ENCODE results near the gene NAGLU.

Gene NAGLU

DNA sequence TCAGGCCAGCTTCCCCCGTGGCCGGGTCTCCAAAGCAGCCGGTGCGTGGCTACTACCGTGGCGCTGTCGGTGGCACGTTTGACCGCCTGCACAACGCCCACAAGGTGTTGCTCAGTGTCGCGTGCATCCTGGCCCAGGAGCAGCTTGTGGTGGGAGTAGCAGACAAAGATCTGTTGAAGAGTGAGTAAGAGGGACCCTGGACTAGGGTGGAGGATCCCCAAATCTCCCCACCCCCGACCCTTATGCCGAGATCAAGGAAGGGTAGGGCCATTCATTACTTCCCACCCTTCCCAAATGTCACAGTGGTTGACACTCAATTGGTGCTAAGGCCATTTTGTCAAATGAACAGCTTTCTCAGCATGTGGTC, 27.1 kb downstream of the NAGLU start:
- no peak for DNase-seq

DNA sequence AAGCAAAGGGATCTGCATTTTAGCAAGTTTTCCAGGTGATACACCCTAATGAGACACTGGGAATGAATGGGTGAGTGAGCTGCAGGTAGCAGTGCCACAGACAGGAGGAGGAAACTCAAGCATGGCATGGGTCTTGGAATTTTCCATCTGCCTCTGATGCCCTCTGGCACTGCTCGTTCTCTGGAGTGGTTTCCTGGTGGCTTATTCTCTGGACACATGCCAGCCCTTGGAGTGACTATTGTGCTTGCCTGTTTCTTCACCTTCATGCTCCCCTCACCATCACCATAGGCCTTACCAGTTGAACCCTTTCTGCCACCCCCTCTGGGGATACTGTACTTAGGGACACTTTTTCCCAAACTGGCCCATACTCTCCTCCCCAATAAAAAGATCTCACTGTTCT, 27.5 kb downstream of the NAGLU start:
- DNase-seq, result no peak

DNA sequence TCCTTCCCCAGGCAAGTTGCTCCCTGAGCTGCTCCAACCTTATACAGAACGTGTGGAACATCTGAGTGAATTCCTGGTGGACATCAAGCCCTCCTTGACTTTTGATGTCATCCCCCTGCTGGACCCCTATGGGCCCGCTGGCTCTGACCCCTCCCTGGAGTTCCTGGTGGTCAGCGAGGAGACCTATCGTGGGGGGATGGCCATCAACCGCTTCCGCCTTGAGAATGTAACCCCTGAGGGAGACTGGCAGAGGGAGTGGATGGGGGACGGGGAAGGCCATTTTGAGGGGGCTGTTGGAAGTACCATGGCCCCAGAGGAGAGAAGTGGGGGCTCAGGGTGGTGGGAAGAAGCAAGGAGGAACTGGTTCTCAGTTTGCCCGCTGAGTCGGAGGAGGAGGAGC, 27.9 kb downstream of the NAGLU start:
- no peak for DNase-seq

DNA sequence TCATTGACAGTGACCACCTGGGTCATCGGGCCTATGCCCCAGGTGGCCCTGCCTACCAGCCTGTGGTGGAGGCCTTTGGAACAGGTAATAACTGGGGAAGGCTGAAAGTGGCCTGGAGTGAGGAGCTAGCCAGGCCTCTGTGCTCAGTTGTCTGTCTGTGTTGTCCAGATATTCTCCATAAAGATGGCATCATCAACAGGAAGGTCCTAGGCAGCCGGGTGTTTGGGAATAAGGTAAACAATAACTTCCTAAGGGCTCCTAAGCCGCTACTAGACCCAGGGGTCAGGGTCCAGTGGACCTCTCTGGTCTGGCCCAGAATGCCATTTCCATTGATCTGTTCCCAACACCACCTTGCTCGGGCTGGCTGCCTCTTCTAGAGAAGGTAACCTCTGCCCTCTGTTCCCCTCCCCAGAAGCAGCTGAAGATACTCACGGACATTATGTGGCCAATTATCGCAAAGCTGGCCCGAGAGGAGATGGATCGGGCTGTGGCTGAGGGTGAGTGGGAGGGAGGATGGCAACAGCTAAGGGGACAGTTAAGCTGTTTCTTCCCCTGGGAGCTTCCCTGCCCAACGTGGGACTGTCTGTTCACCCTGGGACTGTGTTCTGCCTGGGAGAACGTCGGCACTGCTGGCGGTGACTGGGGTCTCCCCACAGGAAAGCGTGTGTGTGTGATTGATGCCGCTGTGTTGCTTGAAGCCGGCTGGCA, 28.9 kb downstream of the NAGLU start:
- DNase-seq, result no peak

DNA sequence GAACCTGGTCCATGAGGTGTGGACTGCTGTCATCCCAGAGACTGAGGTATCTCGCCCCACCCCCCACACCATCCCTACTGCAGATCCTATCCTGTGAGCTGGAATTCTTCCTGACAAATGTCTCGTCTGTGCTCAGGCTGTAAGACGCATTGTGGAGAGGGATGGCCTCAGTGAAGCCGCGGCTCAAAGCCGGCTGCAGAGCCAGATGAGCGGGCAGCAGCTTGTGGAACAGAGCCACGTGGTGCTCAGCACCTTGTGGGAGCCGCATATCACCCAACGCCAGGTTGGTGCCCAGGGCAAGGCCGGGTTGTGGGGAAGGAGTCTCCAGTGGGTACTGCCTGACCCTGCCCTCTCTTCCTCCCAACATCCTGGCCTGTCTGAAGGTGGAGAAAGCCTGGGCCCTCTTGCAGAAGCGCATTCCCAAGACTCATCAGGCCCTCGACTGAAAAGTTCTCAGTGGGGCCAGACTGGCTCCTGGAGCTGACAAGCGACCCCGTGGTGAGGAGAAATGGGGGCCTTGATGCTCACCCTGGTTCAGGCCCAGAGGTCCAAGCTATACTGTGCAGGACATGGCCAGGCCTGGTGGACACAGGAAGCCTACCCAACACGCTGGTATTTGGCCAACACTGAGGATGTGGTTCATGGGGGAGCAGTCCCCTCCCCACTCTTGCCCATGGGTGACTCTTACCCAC, 29.6 kb downstream of the NAGLU start:
- no peak for DNase-seq

DNA sequence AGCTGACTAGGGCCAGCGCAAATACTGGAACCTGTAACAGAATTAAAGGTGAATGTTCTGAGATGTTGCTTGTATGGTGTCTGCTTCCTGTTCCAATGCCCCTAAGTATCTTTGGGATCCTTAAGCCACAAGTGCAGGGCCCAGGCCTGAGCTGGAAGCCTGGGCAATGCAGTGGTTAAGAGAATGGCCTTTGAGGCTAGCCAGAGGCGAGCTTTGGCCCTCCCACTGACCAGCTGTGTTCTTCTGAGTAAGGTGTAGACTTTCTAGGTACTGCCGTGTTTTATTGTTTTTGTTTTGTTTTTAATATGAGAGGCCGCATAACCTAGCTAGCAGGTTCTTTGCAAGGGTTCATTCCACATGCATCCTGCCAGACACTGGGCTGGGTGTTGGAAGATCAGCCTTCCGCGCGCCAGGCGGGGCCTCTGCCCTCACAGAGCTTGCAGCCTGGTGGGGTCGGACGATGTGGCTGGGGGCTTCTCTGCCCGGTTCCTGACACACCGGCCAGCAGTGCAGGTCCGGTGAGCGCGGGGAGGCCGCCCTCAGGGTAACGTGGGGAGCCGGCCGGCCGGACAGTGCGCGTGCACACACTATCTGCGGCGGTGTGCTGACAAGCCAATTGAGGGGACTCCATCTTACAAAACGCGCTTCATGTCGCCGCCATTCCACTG, 30.3 kb downstream of the NAGLU start:
- peak in 1 of 58 donors; percentile 55 for DNase-seq

DNA sequence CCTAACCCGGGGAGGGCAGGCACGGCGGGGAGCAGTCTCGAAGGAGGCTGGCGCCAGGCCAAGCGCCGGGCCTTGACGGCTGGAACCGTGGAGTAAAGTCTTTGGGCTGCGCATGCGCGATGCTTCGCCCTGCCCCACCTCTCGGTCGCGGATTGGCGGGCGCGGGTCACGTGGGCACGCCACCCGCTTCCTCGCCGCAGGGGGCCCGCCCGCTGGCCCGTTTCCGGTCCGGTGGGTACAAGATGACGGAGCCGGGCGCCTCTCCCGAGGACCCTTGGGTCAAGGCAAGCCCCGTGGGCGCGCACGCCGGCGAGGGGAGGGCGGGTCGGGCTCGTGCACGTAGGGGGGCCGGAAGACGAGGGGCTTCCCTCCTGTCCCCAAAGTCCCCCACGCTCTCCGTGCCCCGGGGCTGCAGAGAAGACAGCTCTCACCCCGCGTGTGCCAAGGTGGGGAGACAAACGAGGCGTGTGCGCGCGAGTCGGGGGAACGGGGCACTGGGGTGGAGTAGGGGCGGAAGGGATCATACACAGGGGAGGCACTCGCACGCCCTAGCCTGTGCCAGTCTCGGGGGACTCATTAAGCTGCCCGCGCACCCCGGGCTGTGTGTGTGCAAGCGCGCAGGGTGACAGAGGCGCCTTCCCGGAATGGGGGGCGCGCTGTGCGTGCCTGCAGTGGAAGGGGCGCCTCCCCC, 31.0 kb downstream of the NAGLU start, which contains the start of gene MLX:
Gene MLX, plus strand, starts transcription at position 218 of the 691 bp plus-strand sequence. Its CDS starts 25 bp downstream, at position 243.
- peak; percentile 40 to 97 (median 88) for DNase-seq

DNA sequence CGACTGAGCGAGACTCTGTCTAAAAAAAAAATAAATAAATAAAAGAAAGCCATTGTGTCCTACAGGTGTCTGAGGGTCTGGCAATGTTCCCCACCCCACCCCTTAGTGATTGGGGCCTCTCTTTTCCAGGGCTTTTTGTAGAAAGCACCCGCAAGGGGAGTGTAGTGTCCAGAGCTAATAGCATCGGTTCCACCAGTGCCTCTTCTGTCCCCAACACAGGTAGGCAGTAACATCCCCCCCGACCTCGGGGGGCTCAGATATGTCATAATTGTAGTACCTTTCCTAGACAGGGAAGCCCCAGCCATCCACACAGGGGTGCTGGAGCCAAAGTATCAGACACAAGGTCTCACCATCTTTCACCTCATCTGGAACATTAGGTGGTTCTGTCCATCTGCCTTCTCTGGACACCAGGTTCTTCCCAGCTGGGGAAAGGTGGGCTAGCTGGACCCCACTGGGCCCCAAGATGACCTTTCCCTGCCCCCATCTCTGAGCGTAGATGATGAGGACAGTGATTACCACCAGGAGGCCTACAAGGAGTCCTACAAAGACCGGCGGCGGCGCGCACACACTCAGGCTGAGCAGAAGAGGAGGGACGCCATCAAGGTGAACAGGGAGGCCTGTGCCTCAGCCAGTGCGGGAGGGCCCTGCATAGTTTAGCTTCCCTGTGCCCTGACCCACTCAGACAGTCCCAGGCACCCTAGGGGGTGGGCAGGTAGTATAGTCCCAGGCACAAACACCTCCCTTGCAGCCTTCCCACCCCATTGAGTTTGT, 32.5 kb downstream of the NAGLU start:
- no peak for DNase-seq

DNA sequence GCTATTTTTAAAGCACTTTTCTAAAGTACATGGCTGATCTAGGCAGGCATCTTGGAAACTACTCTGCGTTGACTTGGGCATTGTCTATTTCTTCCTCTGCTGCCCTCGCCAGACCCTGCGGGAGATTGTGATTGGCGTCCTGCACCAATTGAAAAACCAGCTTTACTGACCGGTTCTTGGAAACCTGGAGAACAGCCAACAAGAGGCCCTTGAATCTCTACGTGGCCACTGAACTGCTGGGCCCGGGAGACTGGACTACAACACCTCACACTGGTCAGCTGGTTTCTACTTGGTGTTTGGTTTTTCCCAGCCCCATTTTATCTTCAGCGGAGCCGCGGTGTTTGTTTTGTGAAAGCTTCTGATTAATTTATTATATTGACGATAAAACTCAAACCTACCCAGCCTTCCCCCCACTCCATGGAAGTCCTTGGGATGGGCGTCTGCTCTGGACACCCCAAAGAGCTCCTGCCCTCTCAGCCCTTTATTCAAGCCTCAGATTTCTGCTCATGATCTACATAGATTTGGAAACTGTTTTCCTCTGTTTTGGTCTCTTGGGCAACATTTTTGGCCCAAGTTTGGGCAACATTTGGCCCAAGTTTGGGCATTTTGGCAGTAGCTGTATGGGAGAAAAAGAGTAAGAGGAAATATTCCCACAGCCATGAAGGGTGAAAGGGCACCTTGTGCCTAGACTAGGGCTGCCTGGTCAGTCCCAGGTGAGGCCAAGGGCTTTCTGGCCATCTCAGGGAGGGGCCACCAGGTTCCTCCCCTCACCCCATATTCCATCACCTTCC, 35.6 kb downstream of the NAGLU start:
- DNase-seq, result no peak

DNA sequence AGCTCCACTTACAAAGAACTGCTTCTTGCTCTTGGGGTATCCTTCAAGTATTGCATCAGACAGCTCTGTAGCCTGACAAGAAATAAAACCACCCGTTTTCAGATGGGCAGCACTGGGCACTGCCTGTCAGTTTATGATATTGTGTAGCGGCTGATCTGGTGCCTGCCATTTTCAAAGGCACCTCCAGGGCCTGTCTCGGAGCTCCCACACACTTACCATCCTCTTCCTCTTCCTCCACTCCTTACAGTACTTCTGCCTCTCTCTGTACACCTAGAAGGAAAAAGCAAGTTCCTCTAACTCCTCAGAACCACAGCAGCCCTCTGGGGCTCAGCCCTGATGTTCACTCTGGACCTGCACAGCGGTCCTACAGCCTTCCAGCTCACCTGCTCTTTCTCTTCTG, 37.1 kb downstream of the NAGLU start:
- no peak for DNase-seq

DNA sequence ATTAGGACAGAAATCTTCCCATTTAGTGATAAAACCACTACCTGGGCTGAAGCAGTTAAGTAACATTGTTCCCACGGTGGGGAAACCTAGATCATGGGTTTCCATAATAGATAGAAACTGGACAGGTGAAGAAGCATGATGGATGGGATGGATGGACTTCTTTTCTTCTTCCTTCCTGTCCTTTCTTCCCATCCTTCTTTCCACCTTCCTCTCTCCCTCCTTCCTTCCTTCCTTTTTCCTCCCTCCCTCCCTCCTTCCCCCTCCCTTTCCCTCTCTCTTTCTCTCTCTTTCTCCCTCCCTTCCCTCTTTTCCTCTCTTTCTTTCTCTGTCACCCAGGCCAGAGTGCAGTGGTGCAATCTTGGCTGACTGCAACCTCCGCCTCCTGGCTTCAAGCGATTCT, 38.4 kb downstream of the NAGLU start:
- DNase-seq, result no peak

DNA sequence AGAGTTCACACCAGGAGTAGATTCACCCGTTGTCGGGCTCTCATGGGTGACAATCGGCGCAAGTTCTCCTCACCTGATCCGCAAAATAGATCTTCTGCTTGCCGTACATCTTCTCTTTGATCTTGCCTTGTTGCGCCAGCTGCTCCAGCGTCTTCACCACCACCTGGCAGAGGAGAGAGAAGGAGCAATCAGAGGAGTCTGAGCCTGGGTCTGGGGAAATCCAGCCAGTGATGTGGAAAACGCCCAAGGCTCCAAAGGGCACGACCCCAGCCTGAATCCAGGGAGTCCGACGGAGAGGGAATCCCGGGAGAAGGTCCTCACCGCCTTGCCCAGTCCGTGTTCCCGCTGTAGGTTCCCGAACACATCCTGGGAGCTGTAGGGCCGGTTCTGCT, 41.1 kb downstream of the NAGLU start:
- DNase-seq, result no peak

DNA sequence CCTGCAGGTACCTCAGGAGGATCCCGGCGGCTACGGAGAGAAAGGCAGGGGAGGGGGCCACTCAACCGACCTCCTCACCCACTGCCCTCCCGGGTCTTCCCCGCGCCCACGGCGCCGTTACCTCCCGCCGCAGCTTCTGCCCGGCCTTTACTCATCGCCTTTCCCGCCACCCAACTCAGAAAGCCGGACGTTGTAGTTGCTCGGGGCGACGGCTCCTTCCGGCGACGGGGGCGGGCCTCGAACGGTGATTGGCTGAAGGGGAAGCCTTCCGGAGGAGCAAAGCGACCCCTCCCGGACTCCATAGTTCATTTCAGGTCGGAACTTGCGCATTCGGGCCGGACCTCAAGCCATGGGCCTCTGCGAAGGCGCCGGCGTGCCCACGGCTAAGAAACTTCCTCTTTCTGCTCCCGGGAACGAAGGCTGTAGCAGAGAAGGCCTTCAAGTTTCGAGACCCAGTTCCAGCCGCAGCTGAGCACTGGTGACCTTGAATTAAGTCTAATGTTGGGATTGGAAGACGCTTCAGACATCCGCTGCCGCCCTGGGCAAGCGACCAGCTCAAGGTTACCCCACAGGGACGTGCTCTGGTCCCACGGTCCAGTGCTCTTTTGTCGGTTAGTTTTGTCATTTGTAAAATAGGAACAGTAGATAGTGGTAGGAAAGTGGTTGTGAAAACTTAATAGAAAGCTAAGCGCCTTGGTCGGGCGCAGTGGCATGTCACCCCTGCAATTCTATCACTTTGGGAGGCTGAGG, 41.7 kb downstream of the NAGLU start, which contains the start of gene PSMC3IP:
Gene PSMC3IP, minus strand, starts transcription at position 198 of the 750 bp plus-strand sequence. Its CDS starts 43 bp downstream, at position 155.
- peak; percentile 66 to 96 (median 91) for DNase-seq

DNA sequence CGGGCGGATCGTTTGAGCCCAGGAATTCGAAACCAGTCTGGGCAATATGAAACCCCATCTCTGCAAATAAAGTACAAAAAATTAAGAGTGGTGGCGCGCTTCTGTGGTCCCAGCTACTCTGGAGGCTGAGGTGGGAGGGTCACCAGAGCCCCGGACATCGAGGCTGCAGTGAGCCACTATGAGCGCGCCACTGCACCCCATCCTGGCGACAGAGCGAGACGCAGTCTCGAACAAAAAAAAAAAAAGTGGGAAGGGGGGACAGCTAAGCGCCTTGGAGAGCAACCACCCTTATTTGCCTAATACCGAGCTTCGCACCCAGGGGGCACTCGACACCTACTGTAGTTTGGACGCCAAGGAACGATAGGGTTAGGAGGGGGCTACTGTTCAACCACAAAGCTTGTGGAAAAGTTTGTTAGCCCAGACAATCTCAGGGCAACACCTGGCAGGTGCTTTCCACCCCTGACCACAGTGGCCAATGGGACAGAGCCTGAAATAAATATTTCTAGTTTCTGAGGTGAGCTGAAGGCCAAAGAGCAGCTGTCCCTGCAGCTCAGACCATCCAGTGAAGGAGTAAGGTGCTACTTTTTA, 42.3 kb downstream of the NAGLU start:
- DNase-seq, result peak in 49 of 58 donors; percentile 9 to 77 (median 34)

DNA sequence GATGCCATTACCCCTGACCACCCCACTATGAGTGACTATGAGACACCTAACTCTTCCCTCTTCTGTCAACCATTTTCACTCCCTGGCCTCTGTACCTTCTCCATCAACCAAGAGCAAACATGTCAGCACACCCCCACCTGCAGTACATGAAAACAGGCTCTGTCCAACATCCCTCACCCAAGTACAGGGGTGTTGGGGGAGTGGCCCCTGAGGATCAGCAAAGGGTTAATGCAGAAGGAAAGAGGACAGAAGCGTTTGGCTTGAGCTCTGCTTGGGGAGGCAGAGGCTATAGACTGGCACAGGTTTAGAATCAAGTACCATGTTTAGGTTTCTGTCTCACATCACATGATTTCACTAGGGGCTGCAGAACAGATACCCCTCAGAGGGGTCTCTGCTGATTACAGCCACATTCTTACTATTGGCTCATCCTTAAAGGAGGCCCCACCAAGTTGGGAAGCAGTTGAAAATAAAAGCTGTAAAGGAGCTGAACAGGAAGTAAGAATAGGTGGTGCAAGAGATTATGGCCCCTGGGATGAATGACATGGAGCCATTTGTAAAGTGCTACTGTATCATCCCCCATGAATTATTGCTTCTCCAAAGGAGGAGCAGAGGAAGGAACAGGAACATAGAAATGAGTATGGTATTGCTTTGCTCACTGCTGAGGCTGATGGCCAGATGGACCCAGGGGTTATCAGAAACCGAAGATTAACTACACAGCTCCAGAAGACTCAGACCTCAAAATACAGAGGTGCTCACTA, 43.9 kb downstream of the NAGLU start:
- DNase-seq, result no peak

DNA sequence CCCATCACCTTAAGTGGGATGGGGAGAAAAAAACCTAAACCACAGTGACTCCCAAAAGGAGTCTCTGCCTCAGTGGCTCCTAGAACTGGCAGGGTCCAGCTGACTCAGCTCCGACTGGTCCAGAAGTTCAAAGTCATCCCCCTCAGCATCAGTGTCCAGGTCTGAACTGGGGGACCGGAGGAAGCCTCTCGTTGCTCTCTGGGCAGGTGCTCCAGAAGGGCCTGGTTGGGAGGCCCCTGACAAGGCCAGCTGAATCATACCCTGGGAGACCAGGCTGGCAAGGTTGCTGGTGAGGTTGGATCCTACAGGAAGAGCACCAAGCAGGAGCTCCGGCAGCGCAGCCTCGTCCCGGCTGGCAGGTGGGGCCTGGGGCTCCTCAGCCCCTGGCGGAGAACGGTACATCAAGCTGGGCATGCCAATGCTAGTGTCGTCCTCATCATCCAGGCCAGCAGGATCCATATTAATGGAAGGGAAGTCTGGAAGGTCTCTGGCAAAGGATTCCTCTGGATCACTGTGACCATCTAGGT, 45.8 kb downstream of the NAGLU start:
- DNase-seq, result no peak

DNA sequence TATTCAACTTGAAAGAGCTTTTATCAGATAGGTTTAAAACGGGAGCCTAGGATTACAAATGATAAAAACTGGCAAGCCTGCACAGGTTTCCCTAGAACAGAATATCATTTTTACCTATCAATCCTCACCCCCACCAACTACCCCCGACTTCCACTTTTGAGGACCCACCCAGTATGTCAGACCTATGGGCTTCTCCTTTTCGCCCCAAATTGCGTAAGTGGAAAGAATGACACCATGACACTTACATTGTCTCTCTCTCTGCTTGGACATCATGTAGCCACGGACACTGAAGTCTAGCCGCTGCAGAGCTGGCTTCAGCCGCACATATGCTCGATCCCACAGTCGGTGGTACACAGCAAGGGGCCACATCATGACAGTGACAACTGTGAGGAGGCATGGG, 48.8 kb downstream of the NAGLU start:
- DNase-seq, result no peak

DNA sequence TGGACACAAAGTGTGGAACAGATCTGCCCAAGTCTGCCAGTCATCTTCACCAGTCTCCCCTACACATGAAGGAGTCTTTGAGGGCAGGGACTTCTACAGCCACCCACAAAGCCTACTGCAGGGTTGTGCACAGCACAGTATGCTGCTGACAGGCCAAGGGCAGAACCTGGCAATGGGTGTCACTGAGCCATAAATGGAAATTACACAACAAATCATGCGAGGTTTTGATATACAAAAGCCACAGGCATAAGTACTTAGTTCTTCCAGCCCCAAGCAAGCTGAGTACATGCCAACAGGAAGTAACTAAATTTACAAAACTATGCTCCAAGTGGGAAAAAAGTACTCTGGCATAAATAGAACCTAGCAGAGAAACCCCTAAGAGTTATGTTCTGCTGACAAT, 49.3 kb downstream of the NAGLU start:
- DNase-seq, result no peak
